Panc1 (cell line): Measurements from ENCODE around the gene NT5C.

ENCODE experiments used
- CTCF ChIP-seq: fragments of 450-650 bp; IDR thresholded peaks from 2 replicates; pipeline ENCODE4 v1.5.1; 2017; ENCODE audit warnings: mild to moderate bottlenecking
- POLR2AphosphoS5 ChIP-seq: IDR thresholded peaks from 2 replicates; pipeline ENCODE4 v1.6.1; 2012; ENCODE audit warnings: mild to moderate bottlenecking, low read depth, low read length, moderate library complexity
- REST ChIP-seq, 2 experiments: IDR thresholded peaks; 2 replicates each; pipeline ENCODE4 v1.6.1; 2011 to 2012; ENCODE audit warnings: low read depth in 2 of 2, control low read depth in 1 of 2, low read length in 1 of 2, mild to moderate bottlenecking in 1 of 2, moderate library complexity in 1 of 2; ENCODE audit not compliant: insufficient read depth in 1 of 2
- SIN3A ChIP-seq: IDR thresholded peaks from 2 replicates; pipeline ENCODE4 v1.6.1; 2012; ENCODE audit warnings: low read depth, mild to moderate bottlenecking, low read length, moderate library complexity, borderline replicate concordance; ENCODE audit not compliant: insufficient read depth
- TCF7L2 ChIP-seq: IDR thresholded peaks from 2 replicates; pipeline ENCODE4 v1.6.1; 2011; ENCODE audit warnings: mild to moderate bottlenecking, low read depth, low read length, inconsistent platforms

GRCh38 chr17:75081611-75082540 lies 49.7 kb downstream of the NT5C start:
- TF ChIP-seq CTCF = no peak
- no peak for TF ChIP-seq POLR2AphosphoS5
- no peak for TF ChIP-seq REST (IDR thresholded peaks at IDR 0.05; ENCODE audit: insufficient read depth in 1 of 2, low read depth in 2 of 2, low read length in 1 of 2)
- TF ChIP-seq SIN3A = no peak
- TF ChIP-seq TCF7L2 = no peak
